GM19193 (cell line): ENCODE results near the gene FBXO34.

Experiments
- POLR2A ChIP-seq: IDR thresholded peaks from 4 replicates; pipeline ENCODE4 v1.6.1; 2011; ENCODE audit not compliant: insufficient read depth, insufficient read length; ENCODE audit errors: extremely low read depth

Gene FBXO34

DNA sequence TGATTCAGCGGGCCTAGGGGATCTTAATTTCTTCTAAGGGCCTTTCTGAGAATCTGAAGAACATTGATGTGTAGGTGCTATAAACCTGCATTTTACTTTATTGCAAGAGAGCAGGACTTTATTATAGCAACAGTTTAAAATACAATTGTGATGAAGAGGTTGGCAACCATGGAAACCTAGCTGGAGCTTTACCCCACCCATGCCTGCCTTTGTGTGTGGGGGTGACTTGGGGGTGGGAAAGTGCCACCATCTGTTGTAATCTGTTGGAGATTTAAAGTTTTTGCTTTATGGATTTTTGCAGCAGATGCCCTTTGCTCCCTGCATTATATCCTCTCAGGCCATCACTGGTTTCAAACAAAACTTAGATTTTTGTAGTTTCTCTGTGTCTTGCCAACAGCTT lies 75.8 kb downstream of the FBXO34 start:
- TF ChIP-seq POLR2A = no peak

DNA sequence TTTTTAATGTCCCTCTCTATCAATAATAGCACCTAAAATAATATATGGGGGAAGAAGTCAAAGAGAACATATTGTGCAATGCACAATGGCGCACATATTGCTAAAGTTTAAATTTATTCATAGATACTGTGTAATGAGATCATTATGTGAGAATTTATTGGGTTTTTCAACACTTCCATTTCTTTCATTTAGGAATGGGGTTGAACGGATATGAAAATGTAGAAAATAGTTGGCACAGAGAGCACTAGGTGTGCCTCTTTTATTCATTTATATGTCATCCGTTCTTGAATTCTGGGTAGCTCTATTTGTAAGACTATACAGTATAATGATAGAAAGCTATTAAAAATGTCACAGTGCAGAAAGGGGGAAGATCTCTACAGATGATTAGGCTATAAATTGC lies 76.5 kb downstream of the FBXO34 start:
- no peak for TF ChIP-seq POLR2A

DNA sequence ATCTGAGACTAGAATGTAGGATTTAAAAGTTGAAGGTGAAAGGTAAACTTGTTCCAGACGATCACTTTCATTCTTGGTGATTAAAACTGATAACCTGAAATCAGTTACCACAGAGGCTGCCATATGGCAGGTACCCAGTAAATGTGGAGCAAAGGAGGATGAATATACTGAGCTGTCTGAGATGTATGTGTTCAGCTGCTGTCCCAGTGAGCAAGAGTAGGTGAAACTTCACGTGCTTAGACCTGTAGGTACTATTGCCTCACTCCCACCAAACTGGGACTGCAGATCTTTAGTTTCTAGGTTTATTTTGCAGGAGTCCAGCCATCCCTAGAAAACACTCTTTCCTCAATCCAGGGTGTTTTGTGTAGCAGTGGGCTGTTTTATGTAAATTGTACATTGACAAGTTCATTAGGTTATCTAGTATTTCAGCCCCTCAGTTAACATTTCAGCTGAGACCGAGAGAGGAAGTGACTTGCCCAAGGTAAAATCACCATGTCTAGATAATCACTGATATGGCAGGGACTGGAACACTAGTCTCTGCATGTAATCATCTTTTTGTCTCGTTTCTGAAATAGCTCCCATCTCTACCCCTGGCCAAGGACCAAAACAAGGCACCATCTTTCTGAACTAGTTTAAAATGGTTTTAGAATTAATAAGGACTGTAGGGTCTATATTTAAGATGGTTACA lies 77.7 kb downstream of the FBXO34 start:
- no peak for TF ChIP-seq POLR2A

DNA sequence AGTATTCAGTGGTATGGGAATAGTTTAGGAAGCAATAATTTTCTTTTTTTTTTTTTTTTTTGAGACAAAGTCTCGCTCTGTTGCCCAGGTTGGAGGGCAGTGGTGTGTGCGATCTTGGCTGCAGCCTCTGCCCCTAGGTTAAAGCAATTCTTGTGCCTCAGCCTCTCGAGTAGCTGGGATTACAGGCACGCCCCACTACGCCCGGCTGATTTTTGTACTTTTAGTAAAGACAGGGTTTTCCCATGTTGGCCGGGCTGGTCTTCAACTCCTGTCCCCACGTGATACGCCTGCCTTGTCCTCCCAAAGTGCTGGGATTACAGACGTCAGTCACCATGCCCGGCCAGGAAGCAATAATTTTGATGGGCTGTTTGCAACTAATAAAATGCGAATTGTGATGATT lies 78.3 kb downstream of the FBXO34 start:
- no peak for TF ChIP-seq POLR2A

DNA sequence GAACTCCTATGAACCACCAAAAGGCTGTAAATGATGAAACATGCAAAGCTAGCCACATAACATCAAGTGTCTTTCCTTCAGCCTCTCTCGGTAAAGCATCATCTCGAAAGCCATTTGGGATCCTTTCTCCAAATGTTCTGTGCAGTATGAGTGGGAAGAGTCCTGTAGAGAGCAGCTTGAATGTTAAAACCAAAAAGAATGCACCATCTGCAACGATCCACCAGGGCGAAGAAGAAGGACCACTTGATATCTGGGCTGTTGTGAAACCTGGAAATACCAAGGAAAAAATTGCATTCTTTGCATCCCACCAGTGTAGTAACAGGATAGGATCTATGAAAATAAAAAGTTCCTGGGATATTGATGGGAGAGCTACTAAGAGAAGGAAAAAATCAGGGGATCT lies 79.2 kb downstream of the FBXO34 start:
- no peak for TF ChIP-seq POLR2A

DNA sequence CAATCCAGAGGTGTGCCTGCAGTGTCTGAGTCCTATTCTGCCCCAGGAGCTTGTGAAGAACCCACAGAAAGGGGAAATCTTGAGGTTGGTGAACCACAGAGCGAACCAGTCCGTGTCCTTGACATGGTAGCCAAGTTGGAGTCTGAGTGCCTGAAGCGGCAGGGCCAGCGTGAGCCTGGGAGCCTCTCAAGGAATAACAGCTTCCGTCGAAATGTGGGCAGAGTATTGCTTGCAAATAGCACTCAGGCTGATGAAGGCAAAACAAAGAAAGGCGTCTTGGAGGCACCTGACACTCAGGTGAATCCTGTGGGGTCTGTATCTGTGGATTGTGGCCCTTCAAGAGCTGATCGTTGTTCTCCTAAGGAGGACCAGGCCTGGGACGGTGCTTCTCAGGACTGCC lies 79.9 kb downstream of the FBXO34 start:
- no peak for TF ChIP-seq POLR2A

DNA sequence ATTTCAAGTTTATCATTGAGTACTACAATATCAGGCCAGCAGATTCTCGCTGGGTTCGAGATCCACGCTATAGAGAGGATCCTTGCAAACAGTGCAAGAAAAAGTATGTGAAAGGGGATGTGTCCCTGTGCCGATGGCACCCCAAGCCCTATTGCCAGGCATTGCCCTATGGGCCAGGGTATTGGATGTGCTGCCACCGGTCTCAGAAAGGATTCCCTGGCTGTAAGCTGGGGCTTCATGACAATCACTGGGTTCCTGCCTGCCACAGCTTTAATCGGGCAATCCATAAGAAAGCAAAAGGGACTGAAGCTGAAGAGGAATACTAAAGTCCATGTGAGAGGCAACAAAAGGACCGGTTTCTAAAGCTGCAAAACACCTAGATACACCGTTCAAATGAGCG lies 81.0 kb downstream of the FBXO34 start:
- TF ChIP-seq POLR2A = no peak

DNA sequence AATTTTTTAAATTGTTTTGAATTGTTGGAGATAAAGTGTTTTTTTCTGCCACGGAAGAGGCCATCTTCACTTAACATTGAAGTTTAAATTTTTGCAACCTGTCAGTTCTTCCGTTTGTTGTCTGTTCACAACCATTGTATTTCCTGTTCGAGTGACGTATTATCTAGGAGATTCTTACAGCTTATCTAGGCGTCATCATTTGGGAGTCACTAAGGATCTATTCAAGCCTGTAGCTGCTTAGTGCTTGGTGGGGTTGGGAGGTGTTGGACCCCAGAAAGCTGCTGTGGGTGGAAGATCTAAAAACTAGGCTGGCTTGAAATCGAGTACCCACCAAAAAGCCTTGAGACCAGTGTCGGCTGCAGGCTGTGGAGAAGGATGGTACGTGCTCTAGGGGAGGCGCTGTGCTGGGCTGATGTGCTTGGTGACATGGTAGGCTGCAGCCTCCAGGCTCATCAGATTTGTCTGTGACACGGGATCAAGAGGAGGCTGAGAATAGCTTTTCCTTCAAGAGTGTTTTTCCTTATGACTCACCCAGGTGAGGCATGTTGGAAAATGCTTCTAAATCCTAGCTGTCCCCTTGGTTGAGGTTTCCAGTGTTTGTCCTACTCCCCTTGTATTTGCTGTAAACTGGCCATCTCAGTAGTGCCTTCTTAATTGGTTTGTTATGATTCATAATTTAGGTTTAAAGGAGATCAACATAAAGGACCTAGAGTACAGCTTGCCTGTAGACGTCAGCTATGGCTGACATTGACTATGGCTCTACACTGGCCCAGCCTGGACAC lies 82.7 kb downstream of the FBXO34 start:
- no peak for TF ChIP-seq POLR2A

DNA sequence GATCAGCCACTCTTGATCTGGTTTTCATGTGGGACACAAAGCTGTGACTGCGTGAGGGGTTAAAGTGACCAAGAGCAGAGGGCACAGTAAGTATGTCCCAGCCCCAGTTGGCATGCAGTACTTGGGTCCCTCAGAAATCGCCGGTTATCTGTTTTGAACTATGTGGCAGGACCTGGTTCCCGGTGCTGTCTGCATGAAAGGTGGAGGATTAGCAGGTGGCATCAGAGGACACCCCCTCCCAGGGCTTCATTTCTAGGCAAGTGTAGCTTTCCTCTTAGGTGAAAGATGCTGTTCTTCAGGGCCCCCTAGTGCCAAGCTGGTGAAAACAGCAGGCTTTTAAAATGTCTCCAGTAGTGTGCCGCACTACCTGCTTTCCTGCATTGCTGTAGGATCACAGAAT lies 83.3 kb downstream of the FBXO34 start:
- TF ChIP-seq POLR2A = no peak

DNA sequence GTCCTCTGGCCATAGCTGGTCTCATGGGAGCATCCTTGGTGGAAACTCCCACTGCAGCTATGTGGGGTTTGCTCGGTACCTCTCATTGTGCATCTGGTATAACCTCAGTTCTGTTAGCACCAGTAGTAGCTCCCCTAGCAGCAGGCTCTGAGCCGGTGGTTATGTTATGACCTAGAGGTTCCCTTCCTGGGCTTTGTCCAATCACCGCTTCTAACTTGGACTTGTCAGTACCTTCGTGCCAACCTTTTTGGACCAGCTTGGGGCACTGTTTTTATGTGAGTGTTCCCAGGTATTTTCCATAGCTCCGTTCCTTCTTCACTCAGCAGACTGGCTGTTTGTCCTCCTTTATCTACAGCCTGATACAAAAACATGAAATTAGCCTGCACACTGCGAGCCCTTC lies 84.7 kb downstream of the FBXO34 start:
- TF ChIP-seq POLR2A = no peak

DNA sequence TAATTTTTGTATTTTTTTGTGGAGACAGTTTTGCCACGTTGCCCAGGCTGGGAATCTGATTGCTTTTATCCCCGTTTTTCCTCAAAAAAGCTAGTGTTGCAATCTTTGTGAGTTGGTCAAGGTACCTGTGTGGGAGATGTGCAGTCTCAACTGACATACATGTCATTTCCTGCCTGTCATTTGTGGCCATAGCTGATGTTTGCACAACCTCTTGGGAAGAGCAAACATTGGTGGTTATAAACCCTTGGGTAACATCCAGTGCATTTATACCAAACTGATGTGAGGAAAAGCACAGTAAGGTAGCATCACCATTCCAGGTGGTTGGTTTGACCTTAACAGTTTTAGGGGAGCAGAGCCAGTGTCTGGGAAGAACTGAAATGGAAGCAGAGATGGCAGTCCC lies 85.7 kb downstream of the FBXO34 start:
- no peak for TF ChIP-seq POLR2A

DNA sequence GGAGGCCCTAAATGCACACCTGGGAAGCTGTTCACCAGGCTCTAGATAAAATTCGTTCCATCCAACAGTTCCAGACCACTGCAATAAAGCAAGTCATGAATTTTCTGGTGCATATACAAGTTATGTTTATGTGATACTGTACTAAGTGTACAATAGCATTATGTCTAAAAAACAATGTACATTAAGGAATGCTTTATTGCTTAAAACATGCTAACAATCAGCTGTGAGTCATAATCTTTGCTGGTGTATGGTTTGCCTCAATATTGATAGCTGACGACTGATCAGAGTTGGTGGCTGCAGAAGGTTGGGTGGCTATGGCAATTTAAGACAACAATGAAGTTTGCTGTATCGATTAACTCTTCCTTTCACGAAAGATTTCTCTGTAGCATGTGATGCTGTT lies 88.1 kb downstream of the FBXO34 start:
- no peak for TF ChIP-seq POLR2A

DNA sequence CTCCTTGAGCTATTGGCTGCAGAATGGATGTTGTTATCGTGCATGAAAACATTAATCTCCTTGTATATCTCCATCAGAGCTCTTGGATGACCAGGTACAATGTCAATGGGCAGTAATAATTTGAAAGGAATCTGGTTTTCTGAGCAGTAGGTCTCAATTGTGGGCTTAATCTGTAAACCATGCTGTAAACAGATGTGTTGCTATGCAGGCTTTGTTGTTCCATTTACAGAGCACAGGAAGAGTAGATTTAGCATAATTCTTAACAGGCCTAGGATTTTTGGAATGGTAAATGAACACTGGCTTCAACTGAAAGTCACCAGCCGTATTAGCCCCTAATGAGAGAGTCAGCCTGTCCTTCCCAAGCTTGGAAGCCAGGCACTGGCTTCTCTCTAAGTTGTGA lies 90.0 kb downstream of the FBXO34 start:
- no peak for TF ChIP-seq POLR2A

DNA sequence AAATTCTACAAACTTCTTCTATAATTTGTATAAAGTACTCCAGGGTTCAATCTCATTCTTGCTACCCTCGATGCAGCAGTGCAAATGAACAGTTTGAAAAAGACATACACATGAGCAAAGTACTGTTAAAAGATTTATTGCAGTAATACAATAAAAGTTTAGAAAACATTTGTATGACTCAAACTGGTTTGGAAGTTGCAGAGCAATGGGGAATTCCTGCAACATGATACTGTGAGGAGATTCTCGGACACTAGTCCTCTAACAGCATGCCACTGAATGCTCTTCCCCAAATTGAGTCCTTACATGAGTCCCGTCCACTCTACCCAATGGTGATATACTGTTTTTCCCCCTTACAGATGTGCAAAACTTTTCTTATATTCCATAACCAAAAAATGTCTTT lies 95.0 kb downstream of the FBXO34 start:
- TF ChIP-seq POLR2A = no peak

DNA sequence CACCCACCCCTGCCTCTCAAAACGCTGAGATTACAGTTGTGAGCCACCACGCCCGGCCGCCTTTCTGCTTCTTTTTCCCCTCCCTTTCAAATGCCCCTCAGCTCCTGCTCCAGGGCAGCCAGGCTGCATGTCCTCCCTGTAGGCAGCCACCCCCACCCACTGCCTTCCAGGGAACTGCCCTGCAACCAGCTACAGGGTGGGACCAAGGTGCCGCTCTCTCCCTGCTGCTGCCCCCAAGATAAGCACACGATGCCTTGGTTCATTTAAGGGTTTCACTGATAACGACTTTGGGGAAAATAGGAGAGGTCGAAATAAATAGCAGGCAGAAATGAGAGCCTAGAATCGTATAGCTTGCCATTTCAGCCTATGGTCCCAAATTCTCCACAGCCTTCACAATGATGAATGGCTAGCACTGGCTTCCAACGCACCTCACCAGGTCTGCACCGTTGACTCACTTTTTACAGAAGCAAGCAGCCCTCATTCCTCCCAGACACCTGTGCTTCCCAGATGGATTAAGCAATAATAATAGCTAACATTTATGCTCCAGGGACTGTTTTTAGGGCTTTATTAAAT lies 99.7 kb downstream of the FBXO34 start:
- no peak for TF ChIP-seq POLR2A

DNA sequence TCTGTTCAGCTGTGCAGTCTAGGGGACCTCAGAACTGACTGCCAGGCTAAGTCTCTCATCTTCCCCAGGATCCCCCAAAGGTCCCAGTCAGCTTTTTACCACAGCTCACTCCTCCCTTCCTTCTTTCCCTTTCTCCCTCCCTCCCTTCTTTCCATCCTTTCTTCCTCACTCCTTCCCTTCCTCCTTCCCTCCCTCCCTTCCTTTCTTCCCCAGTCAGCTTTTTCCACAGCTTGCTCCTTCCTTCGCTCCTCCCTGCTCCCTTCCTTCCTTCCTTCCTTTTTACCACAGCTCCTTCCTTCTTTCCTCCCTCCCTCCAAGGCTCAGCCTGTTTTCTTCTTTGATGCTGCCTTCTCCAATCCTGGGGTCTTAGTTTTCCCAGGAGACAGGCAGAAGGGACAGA lies 101.2 kb downstream of the FBXO34 start:
- no peak for TF ChIP-seq POLR2A
